Suprapubic skin (tissue), 4 donors: ENCODE data around the gene UBR2. TPM values are rescaled to one million over a fixed set of nuclear protein-coding genes. Genes with fewer than 3 reads are reported as not detected.

Source experiments
- DNase-seq, 2 donors: peaks; one replicate each; pipeline ENCODE4 v3.0.0-alpha.2; 2019; ENCODE audit warnings: low spot score in 2 of 2
- H3K27ac ChIP-seq: fragments of 200-600 bp; sonication (generic); one replicate; pipeline ENCODE4 v1.5.1; 2019
- H3K27me3 ChIP-seq: fragments of 200-600 bp; sonication (generic); one replicate; pipeline ENCODE4 v1.5.1; 2019
- H3K36me3 ChIP-seq: fragments of 200-600 bp; sonication (generic); one replicate; pipeline ENCODE4 v1.5.1; 2019
- H3K4me1 ChIP-seq: fragments of 200-600 bp; sonication (generic); one replicate; pipeline ENCODE4 v1.5.1; 2019
- H3K4me3 ChIP-seq: fragments of 200-600 bp; sonication (generic); one replicate; pipeline ENCODE4 v1.5.1; 2019; ENCODE audit warnings: mild to moderate bottlenecking
- H3K9me3 ChIP-seq: fragments of 200-600 bp; sonication (generic); one replicate; pipeline ENCODE4 v1.5.1; 2019
- CTCF ChIP-seq, 2 donors: fragments of 200-600 bp in 1 of 2; fragments of 450-650 bp in 1 of 2; sonication (generic) in 1 of 2; IDR thresholded peaks; one replicate each; pipeline ENCODE4 v1.5.1; 2016 to 2019; ENCODE audit warnings: antibody characterized with exemption in 2 of 2, mild to moderate bottlenecking in 1 of 2, moderate library complexity in 1 of 2
- EP300 ChIP-seq: sonication (generic); formaldehyde crosslinking; IDR thresholded peaks from one replicate; pipeline ENCODE4 v1.6.1; 2017; ENCODE audit warnings: antibody characterized with exemption
- POLR2A ChIP-seq, 2 donors: fragments of 450-650 bp; IDR thresholded peaks; one replicate each; pipeline ENCODE4 v1.6.1; 2017; ENCODE audit warnings: antibody characterized with exemption in 2 of 2, mild to moderate bottlenecking in 2 of 2, moderate library complexity in 2 of 2
- POLR2AphosphoS5 ChIP-seq, 3 donors: sonication (generic); formaldehyde crosslinking; IDR thresholded peaks; one replicate each; pipeline ENCODE4 v1.6.1; 2017; ENCODE audit warnings: antibody characterized with exemption in 3 of 3
- WGBS: methylation state at CpG from one replicate; pipeline ENCODE4 v1.1.5; 2018; 5-methylcytosine and 5-hydroxymethylcytosine counted together
- total RNA-seq, 4 donors: library from RNA; depleted of rRNA; stranded (reverse); fragments of >200 nt; gene quantifications; one replicate each; pipeline ENCODE4 v1.1.0, GENCODE V29; 2016

Gene UBR2
- total RNA-seq, 4 donors from 2014 or later, result 18.5 to 37.9 (median 26.1) TPM

GRCh38 chr6:42722497-42722896, 158.7 kb downstream of the UBR2 start, which contains the start of gene PRPH2:
Gene PRPH2, minus strand, starts transcription at chr6:42722597. Its CDS starts 263 bp downstream, at chr6:42722334.
- no peaks in the 10 kb centered on the region for H3K9me3 ChIP-seq
- no peaks in the 10 kb centered on the region for H3K36me3 ChIP-seq
- DNase-seq, result no peak
- no peak for TF ChIP-seq POLR2A (IDR thresholded peaks at IDR 0.05)
- TF ChIP-seq EP300, result no peak
- TF ChIP-seq CTCF (IDR thresholded peaks at IDR 0.05), result no peak
- no peak for TF ChIP-seq POLR2AphosphoS5 (IDR thresholded peaks at IDR 0.05)
- H3K4me3 ChIP-seq, result no peak within 1 kb of the TSS
- peaks cover 14% of the 10 kb centered on the region for H3K4me1 ChIP-seq
- H3K27me3 ChIP-seq, result no peaks in the 10 kb centered on the region
- WGBS, result 92% methylated on average over 6 of the region's 6 CpGs
- no peak within 1 kb of the TSS for H3K27ac ChIP-seq

GRCh38 chr6:42724825-42725224, 161.0 kb downstream of the UBR2 start:
- Histone ChIP-seq H3K27me3 (no peaks in the 10 kb centered on the region), H3K9me3 (no peaks in the 10 kb centered on the region), H3K27ac (no peak overlapping the region), H3K36me3 (no peaks in the 10 kb centered on the region), H3K4me1 (peaks cover 16% of the 10 kb centered on the region), H3K4me3 (no peak overlapping the region)
- no peak for TF ChIP-seq POLR2A (IDR thresholded peaks at IDR 0.05)
- TF ChIP-seq POLR2AphosphoS5 (IDR thresholded peaks at IDR 0.05), result no peak
- TF ChIP-seq EP300, result no peak
- no peak for TF ChIP-seq CTCF (IDR thresholded peaks at IDR 0.05)
- DNase-seq, result no peak

GRCh38 chr6:42726026-42726425, 162.2 kb downstream of the UBR2 start:
- TF ChIP-seq POLR2A (IDR thresholded peaks at IDR 0.05), result no peak
- no peak for TF ChIP-seq EP300
- TF ChIP-seq POLR2AphosphoS5 (IDR thresholded peaks at IDR 0.05), result no peak
- TF ChIP-seq CTCF (IDR thresholded peaks at IDR 0.05), result no peak
- Histone ChIP-seq H3K4me1 (peaks cover 16% of the 10 kb centered on the region), H3K9me3 (no peaks in the 10 kb centered on the region), H3K4me3 (peak overlapping the region; percentile 55), H3K36me3 (no peaks in the 10 kb centered on the region), H3K27ac (peak overlapping the region; percentile 23), H3K27me3 (no peaks in the 10 kb centered on the region)
- no peak for DNase-seq

- H3K36me3 ChIP-seq, result no peaks in the 10 kb centered on the region
- under 1% methylated on average over 14 of the region's 14 CpGs for WGBS
Observed at GRCh38 chr6:42726485-42727086, 162.8 kb downstream of the UBR2 start.

More at GRCh38 chr6:42726485-42727086, 162.8 kb downstream of the UBR2 start:
- Histone ChIP-seq H3K4me1 (peaks cover 16% of the 10 kb centered on the region), H3K4me3 (peak overlapping the region; percentile 55), H3K27me3 (no peaks in the 10 kb centered on the region), H3K27ac (peak overlapping the region; percentile 43), H3K9me3 (no peaks in the 10 kb centered on the region)
- DNase-seq, result peak in 1 of 2 donors; percentile 75
- TF ChIP-seq CTCF (IDR thresholded peaks at IDR 0.05), result peak; percentile 88 to 89
- no peak for TF ChIP-seq POLR2AphosphoS5 (IDR thresholded peaks at IDR 0.05)
